Measurements from ENCODE around the gene ARPIN.

The ARPIN gene

GRCh38 chr15:89874926-89875564, 37.7 kb downstream of the ARPIN start:
- TF ChIP-seq GATA2 (IDR thresholded peaks at IDR 0.05; ENCODE audit: low read depth, low read length) (no peak), GATA3 (IDR thresholded peaks at IDR 0.05; ENCODE audit: low read depth, low read length) (no peak)

DNA sequence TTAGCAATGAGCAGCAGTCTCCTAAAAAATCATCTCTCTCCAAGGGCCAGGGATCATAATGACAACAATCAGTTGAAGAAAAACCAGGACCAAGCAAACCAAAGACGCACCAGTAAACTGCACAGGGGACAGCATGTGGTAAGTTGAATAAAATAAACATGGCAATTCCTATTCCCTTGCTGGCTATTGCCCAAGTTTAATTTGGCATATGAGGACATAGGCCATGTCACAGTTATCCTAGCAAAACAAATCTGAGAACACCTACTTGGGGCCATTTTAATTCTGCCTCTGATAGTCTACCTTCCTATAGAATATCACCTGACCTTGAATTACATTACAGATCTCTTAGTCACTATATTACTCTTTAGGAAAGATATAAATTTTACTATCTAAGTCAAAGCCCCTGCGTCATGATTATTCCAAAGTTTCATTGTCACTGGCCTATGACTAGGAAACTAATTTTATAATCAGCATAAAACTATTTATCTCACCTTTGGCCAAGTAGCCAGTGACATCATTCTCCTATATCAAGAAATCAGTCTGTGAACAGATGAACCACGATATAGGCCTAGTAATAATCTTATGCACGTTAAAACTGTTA, 42.0 kb downstream of the ARPIN start:
- TF ChIP-seq GATA3 (IDR thresholded peaks at IDR 0.05; ENCODE audit: low read depth, low read length) (no peak), GATA2 (IDR thresholded peaks at IDR 0.05; ENCODE audit: low read depth, low read length) (no peak)

DNA sequence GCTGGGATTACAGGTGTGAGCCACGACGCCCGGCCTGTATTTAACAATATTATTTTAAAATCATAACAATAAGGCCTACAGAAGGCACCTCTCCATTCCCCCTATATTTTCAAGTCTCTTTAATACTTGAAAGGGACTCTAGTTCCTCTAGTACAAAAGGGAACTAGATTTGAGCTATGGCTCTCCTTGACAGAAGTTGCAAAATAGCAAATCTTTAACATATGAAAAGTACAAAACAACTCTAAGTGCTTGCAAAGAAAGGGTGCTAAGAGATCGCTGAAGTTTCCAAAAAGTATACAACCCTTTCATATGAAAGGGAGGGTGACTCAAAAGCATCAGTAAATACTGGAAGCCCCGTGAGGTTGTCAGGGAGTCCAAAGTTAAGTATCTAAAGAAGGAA, 42.7 kb downstream of the ARPIN start:
- TF ChIP-seq GATA2 (IDR thresholded peaks at IDR 0.05; ENCODE audit: low read depth, low read length) (no peak), GATA3 (IDR thresholded peaks at IDR 0.05; ENCODE audit: low read depth, low read length) (no peak)

DNA sequence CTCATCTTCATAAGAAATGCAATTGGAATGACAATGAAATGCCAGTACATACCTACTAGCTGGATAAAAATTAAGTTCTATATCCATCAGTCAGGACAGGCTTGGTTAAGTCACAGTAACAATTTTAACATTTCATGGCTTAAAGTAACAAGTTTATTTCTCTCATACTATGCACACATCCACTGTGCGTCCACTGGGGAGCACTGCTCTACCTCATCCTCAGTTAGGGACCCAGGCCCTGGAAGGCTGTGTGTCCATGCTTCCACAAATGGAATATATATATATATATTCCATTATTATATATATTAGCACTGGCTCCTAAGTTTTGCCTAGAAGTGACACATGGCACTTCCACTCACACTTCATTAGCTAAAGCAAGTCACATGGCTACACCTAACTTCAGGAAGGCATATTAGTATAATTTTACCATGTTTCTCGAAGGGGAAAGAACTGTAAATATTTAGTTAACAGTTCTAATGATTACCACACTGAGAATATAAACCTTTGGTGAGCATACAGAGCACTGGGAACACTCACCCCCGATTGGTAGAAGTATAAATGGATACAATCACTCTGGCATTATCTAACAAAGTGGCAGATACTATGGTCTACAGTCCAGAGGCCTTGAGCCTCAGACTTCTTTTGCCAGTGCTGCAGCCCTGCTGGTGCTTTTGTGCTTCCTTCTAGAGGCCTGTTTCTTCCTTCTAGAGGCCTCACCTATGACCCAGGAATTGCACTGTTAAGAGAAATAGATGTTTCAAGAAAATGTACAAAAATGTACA, 47.6 kb downstream of the ARPIN start:
- TF ChIP-seq GATA2 (IDR thresholded peaks at IDR 0.05; ENCODE audit: low read depth, low read length) (no peak), GATA3 (IDR thresholded peaks at IDR 0.05; ENCODE audit: low read depth, low read length) (no peak)

- TF ChIP-seq GATA2 (IDR thresholded peaks at IDR 0.05; ENCODE audit: low read depth, low read length) (no peak), GATA3 (IDR thresholded peaks at IDR 0.05; ENCODE audit: low read depth, low read length) (no peak)
Observed at GRCh38 chr15:89863918-89864317, 48.8 kb downstream of the ARPIN start.

- TF ChIP-seq GATA3 (IDR thresholded peaks at IDR 0.05; ENCODE audit: low read depth, low read length) (no peak), GATA2 (IDR thresholded peaks at IDR 0.05; ENCODE audit: low read depth, low read length) (no peak)
Observed at GRCh38 chr15:89860891-89861290, 51.9 kb downstream of the ARPIN start.

- TF ChIP-seq GATA3 (IDR thresholded peaks at IDR 0.05; ENCODE audit: low read depth, low read length): no peak
- no peak for TF ChIP-seq GATA2 (IDR thresholded peaks at IDR 0.05; ENCODE audit: low read depth, low read length)
Observed at GRCh38 chr15:89860431-89860830, 52.3 kb downstream of the ARPIN start.

GRCh38 chr15:89858661-89859458, 53.9 kb downstream of the ARPIN start:
- TF ChIP-seq GATA3 (IDR thresholded peaks at IDR 0.05; ENCODE audit: low read depth, low read length) (no peak), GATA2 (IDR thresholded peaks at IDR 0.05; ENCODE audit: low read depth, low read length) (no peak)

DNA sequence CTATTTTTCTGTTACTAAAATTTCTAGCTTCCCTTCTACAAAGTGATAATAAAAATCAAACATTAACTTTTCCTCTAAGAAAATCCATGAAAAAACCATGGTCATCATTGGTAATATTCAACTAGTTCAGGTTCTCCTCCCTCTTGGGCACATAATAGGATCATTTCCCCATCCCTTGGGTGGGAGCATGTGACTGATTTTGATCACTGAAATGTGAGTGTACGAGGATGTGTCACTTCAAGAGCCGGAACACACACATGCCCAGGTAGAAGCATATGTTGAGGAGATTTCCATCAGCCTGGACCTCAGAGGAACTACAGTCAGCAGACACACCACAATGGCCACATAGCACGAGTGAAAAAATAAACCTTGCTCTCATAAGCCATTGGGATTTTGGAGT, 55.1 kb downstream of the ARPIN start:
- TF ChIP-seq GATA2 (IDR thresholded peaks at IDR 0.05; ENCODE audit: low read depth, low read length) (no peak), GATA3 (IDR thresholded peaks at IDR 0.05; ENCODE audit: low read depth, low read length) (no peak)

GRCh38 chr15:89855948-89856347, 56.8 kb downstream of the ARPIN start:
- TF ChIP-seq GATA2 (IDR thresholded peaks at IDR 0.05; ENCODE audit: low read depth, low read length) (no peak), GATA3 (IDR thresholded peaks at IDR 0.05; ENCODE audit: low read depth, low read length) (no peak)

GRCh38 chr15:89852342-89852995, 60.3 kb downstream of the ARPIN start:
- no peak for TF ChIP-seq GATA3 (IDR thresholded peaks at IDR 0.05; ENCODE audit: low read depth, low read length)
- no peak for TF ChIP-seq GATA2 (IDR thresholded peaks at IDR 0.05; ENCODE audit: low read depth, low read length)

- TF ChIP-seq GATA2 (IDR thresholded peaks at IDR 0.05; ENCODE audit: low read depth, low read length) (no peak), GATA3 (IDR thresholded peaks at IDR 0.05; ENCODE audit: low read depth, low read length) (no peak)
Observed at GRCh38 chr15:89851673-89852341, 60.9 kb downstream of the ARPIN start.

DNA sequence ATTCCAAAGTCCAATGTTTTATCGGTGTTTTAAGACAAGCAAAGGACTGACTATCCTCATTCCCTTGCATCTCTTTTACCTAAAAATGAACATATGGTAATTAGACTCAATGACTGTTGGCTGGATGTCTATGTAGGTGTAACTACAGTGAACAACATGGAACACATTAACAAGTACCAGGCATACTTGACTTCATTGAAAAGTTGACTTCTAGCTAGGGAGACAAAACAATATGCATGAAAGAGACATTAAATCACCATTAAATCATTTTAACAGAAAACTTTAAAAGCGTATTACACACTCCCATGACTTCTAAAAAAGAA, 63.8 kb downstream of the ARPIN start:
- TF ChIP-seq GATA3 (IDR thresholded peaks at IDR 0.05; ENCODE audit: low read depth, low read length) (no peak), GATA2 (IDR thresholded peaks at IDR 0.05; ENCODE audit: low read depth, low read length) (no peak)
